HepG2 (cell line): Measurements from ENCODE around the gene MAMSTR. TPM values are rescaled to one million over a fixed set of nuclear protein-coding genes. Genes with fewer than 3 reads are reported as not detected.
A peak's percentile ranks its signal among the peaks of the same experiment; 100 is the strongest.

Experiments
- ATAC-seq: fragments of 200-7000 bp; cut with Tn5 transposase; 3 replicates; pipeline ENCODE4 v1.9.1; 2020; ENCODE audit warnings: mild to moderate bottlenecking, moderate library complexity
- BruUV-seq: library from RNA; stranded (reverse); fragments of 400-500 nt; replicated peaks from 2 replicates; lab custom pipeline; 2021; lab: Mats Ljungman, UMichigan
- CTCF ChIA-PET: fragments of 300-600 bp; formaldehyde crosslinking; extraction: SDS; loops from one replicate; lab custom pipeline; 2021; ENCODE audit warnings: low total read pairs, inconsistent platforms, low intra/inter-chr PET ratio; lab: Yijun Ruan, JAX
- POLR2A ChIA-PET: fragments of 350-600 bp; sonication (Branson Sonifier 250); formaldehyde crosslinking; loops from one replicate; lab custom pipeline; 2020; ENCODE audit warnings: antibody characterized with exemption, inconsistent platforms; lab: Yijun Ruan, JAX
- DNase-seq: peaks from one replicate; pipeline ENCODE4 v3.0.0-alpha.2; 2015; ENCODE audit warnings: low spot score
- FAIRE-seq: peaks from 3 replicates; lab custom pipeline; 2011; peaks lifted over from hg19 to GRCh38; lab: Jason Lieb, UNC
- H2AFZ ChIP-seq: one replicate; pipeline ENCODE4 v1.6.1; 2011; ENCODE audit warnings: low read length, inconsistent platforms
- H3K27ac ChIP-seq: fragments of 300-600 bp; 3 replicates; pipeline ENCODE4 v1.8.0; 2011; ENCODE audit warnings: mixed run types, mild to moderate bottlenecking, mixed read lengths, low read length, inconsistent platforms; ENCODE audit not compliant: insufficient read depth; ENCODE audit errors: extremely low read length
- H3K27me3 ChIP-seq, 2 experiments: fragments of 200-600 bp in 1 of 2; 2 replicates in 1 of 2; 3 replicates in 1 of 2; pipeline versions ENCODE4 v1.6.0 to v1.8.0; 2011; ENCODE audit warnings: low read length in 2 of 2, mild to moderate bottlenecking in 2 of 2, moderate library complexity in 2 of 2, inconsistent platforms in 1 of 2; ENCODE audit not compliant: insufficient read depth in 2 of 2, control insufficient read depth in 1 of 2
- H3K36me3 ChIP-seq, 2 experiments: fragments of 200-600 bp in 1 of 2; replicated peaks in 1 of 2; 2 replicates in 1 of 2; 3 replicates in 1 of 2; pipeline versions ENCODE4 v1.5.1 to v1.8.0; 2011; ENCODE audit warnings: low read length in 2 of 2, inconsistent platforms in 1 of 2; ENCODE audit not compliant: insufficient read depth in 2 of 2, control insufficient read depth in 1 of 2
- H3K4me1 ChIP-seq: 2 replicates; pipeline ENCODE4 v1.5.1; 2012; ENCODE audit warnings: low read length, inconsistent platforms; ENCODE audit not compliant: insufficient read depth
- H3K4me2 ChIP-seq: 2 replicates; pipeline ENCODE4 v1.6.0; 2011; ENCODE audit warnings: low read depth, low read length, inconsistent platforms
- H3K4me3 ChIP-seq, 3 experiments: fragments of 200-600 bp in 1 of 3; sonication (generic), shearing (Covaris generic) in 1 of 3; replicated peaks in 1 of 3; 2 replicates each; pipeline ENCODE4 v1.5.1; 2011 to 2016; ENCODE audit warnings: low read length in 3 of 3, inconsistent platforms in 2 of 3, low read depth in 2 of 3, mild to moderate bottlenecking in 2 of 3, control low read depth in 1 of 3, mixed read lengths in 1 of 3; ENCODE audit not compliant: insufficient read depth in 1 of 3
- H3K79me2 ChIP-seq: one replicate; pipeline ENCODE4 v1.6.1; 2011; ENCODE audit warnings: low read length, inconsistent platforms; ENCODE audit not compliant: insufficient read depth
- H3K9ac ChIP-seq: 2 replicates; pipeline ENCODE4 v1.6.0; 2011; ENCODE audit warnings: mild to moderate bottlenecking, low read depth, low read length, inconsistent platforms; ENCODE audit not compliant: insufficient read depth
- H3K9me3 ChIP-seq: 2 replicates; pipeline ENCODE4 v1.5.1; 2012; ENCODE audit warnings: mild to moderate bottlenecking, low read length
- H4K20me1 ChIP-seq: 2 replicates; pipeline ENCODE4 v1.6.0; 2011; ENCODE audit warnings: inconsistent platforms, mild to moderate bottlenecking, low read length, moderate library complexity; ENCODE audit not compliant: insufficient read depth
- ZNF768 ChIP-seq: sonication (generic); formaldehyde crosslinking; IDR thresholded peaks from 2 replicates; pipeline ENCODE4 v1.4.0; 2020; ENCODE audit warnings: missing genetic modification reagents
- ZNF770 ChIP-seq: sonication (generic); formaldehyde crosslinking; IDR thresholded peaks from 2 replicates; pipeline ENCODE4 v1.5.0; 2020; ENCODE audit warnings: mild to moderate bottlenecking, missing genetic modification reagents
- WGBS: methylation state at CpG from one replicate; pipeline ENCODE4 v1.1.6; 2017; ENCODE audit warnings: low lambda C conversion rate; 5-methylcytosine and 5-hydroxymethylcytosine counted together
- in situ Hi-C: cut with HindIII; loops from 2 replicates; pipeline ENCODE4 v1.10.0; 2017; ENCODE audit warnings: low pct_unique_long_range_greater_than_20kb; ENCODE audit not compliant: extremely low pct_ligation_motif_present
- intact Hi-C: fragments of 100-400 bp; cut with micrococcal nuclease; formaldehyde crosslinking; loops from one replicate; pipeline ENCODE4 v1.10.0; 2022; ENCODE audit not compliant: unreplicated experiment
- polyA plus RNA-seq, 8 experiments: library from polyadenylated mRNA; depleted of rRNA in 3 of 8; stranded (reverse) in 7 of 8; unstranded in 1 of 8; fragments of >200 nt; fragmentation: Illumina TruSeq in 4 of 8; extraction: Trizol in 4 of 8; gene quantifications; 2 replicates each; pipeline versions ENCODE4 v1.2.1 to v1.2.3, GENCODE V29; 2011 to 2016; ENCODE audit warnings: low read depth in 4 of 8, missing spikeins in 1 of 8, mixed read lengths in 1 of 8; ENCODE audit not compliant: insufficient read depth in 1 of 8
- total RNA-seq, 5 experiments: library from RNA; depleted of rRNA; stranded (reverse); fragments of >200 nt; fragmentation: Illumina TruSeq; extraction: Trizol; gene quantifications; 2 replicates each; pipeline ENCODE4 v1.2.3, GENCODE V29; 2016; ENCODE audit warnings: low read depth in 1 of 5

MAMSTR gene
- total and polyA plus RNA-seq, 2 of the 13 experiments (the other 11 are each of a cell fraction or from before 2014, with no cell fraction given): 2.2 to 2.4 TPM

DNA sequence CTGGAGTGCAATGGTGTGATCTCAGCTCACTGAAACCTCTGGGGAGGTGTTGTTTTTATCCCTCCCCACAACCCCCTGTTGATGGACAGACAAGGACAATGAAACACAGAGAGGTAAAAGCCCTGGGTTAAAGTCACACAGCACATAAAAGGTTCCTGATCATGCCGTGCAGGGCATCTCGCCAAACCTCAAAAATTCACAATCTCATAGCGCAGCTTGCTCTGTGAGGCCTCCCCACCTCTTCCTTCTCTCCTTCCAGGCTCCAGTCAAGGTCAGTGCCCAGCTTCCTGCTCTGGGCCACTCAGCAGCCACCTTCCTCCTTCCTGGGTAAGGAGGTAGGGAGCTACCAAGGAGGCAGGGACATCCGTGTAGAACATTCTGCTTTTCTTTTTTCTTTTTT is 21.5 kb downstream of the MAMSTR start:
- CTCF ChIA-PET: no interaction called here
- BruUV-seq: no TSS peak
- no peak for ATAC-seq

More for the DNA sequence above, 21.5 kb downstream of the MAMSTR start:
- no peaks in the 10 kb centered on the region for H3K9me3 ChIP-seq
- no peaks in the 10 kb centered on the region for H4K20me1 ChIP-seq
- H3K9ac ChIP-seq: no peak overlapping the region
- no peak for FAIRE-seq
- intact Hi-C loops (no loop called here), in situ Hi-C loops (no loop called here)
- no peak for DNase-seq
- H3K36me3 ChIP-seq: no peaks in the 10 kb centered on the region
- H2AFZ ChIP-seq: no peak overlapping the region
- no peak overlapping the region for H3K4me2 ChIP-seq
- no peak overlapping the region for H3K4me3 ChIP-seq
- TF ChIP-seq ZNF768 (CRISPR knock-in tag) (peak; percentile 79), ZNF770 (no peak)
- whole genome bisulfite sequencing: 51% methylated on average over 4 of the region's 4 CpGs
- H3K4me1 ChIP-seq: peaks cover 35% of the 10 kb centered on the region
- H3K27me3 ChIP-seq: peaks cover 0 to 3% of the 10 kb centered on the region in 2 experiments; a peak in 1 of 5 replicates
- no peaks in the 10 kb centered on the region for H3K79me2 ChIP-seq
- POLR2A ChIA-PET: interaction anchor here (0.6 kb wide), 1 partner anchor 114 kb away, joined by 3 read pairs; no protein-coding TSS in a partner anchor
- H3K27ac ChIP-seq: no peak overlapping the region
